Measurements from ENCODE around the gene SPNS3.

The SPNS3 gene

GRCh38 chr17:4433515-4434031 lies at the start of gene SPNS3:
Gene SPNS3, plus strand, starts transcription at chr17:4433940. Its CDS starts 28 bp downstream, at chr17:4433968.
- DNase-seq (ENCODE audit: low read depth in 2 of 2, low spot score in 1 of 2) = no peak

DNA sequence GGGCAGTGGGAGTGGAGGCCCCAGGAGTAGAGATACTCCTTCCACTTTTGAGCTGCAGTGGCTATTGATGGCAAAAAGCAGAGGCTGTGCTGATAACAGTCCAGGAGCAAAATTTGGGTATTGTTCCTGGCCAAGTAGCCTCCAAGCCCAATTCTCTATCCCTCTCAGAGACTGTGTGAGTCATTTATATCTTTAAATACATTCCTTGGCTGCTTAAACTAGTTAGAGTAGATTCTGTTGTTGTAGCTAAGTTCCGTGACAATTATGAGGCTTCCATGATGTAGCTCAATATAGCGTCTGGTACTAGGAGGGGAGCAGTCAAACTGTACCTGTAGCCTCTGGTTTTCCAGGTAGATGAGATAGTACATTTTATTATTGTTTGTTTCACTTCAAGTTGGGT lies 47.3 kb upstream of the SPNS3 start:
- DNase-seq (ENCODE audit: low read depth in 2 of 2, low spot score in 1 of 2) = no peak

- no peak for DNase-seq (ENCODE audit: low read depth in 2 of 2, low spot score in 1 of 2)
Observed at GRCh38 chr17:4387137-4387536, 46.6 kb upstream of the SPNS3 start.

DNA sequence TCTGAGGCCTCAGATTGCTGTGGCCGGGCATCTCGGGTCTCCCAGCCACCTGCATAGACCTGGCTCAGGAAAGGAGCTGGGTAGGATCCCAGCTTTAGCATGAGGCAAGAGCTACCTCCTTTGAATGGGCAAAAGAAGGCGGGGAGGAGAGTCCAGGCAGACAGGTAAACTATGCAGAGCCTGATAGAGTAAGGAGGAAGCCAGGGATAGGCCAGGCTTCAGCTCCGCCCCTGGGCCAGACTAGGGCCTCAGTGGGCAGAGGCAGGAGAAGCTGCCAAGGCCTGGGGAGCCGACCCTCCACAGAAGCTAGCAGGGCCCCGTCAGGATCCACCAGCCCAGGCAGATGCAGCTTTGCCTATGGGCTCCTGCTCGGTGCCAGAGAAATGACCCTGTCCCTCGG lies 44.7 kb upstream of the SPNS3 start:
- DNase-seq (ENCODE audit: low read depth in 2 of 2, low spot score in 1 of 2) = no peak

DNA sequence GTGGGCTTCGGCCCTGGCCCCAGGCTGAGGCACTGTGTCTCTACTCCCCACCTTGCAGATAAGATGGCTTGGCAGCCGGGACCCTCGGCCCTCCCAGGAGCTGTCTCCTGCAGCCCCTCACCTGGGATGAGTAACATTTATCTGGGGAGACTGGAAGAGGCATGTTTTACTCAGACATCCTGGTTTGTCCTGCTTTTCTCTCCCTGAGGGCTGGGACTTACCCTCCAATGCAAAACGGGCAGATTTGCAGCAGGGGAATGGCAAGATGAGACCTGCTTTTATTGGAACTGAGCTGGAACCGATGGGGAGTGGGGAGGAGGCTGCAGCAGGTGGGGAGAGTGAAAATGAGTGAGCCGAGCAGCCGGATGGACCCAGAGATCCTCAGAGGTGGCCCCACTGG lies 39.9 kb upstream of the SPNS3 start:
- no peak for DNase-seq (ENCODE audit: low read depth in 2 of 2, low spot score in 1 of 2)

DNA sequence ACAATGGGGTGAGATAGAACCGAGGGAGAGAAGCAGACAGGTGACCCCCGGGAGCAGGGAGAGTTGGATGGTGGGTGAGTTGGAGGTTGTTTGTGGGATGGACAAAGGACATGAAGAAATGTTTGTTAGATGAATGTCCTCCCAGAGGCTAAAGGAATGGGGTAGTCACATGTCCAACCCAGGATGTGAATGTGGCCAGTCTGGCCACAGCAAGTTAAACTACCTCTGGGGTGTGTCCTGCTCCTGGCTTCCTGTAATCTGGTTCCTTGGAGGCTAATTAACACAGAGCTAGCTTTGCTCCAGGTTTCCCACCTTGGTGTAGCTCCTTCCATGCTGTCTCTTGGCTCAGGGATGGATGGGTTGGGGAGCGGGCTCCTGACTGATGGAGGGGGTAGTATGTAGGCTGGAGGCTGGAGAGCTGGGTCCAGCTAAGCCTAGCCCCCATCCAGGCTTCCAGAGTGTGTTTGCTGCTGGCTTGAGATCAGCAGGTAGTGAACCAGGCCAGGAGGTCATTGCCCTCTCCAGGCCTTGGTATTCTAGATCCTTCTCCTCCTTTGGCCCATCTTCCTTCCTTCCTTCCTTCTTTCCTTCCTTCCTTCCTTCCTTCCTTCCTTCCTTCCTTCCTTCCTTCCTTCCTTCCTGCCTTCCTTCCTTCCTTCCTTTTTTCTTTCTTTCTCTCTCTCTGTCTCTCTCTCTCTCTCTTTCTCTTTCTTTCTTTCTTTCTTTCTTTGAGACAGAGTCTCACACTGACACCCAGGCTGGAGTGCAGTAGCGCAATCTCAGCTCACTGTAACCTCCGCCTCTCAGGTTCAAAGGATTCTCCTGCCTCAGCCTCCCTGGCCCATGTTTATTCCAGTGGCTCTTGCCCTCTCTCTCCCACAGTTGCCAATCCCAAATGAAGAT lies 39.3 kb upstream of the SPNS3 start:
- DNase-seq (ENCODE audit: low read depth in 2 of 2, low spot score in 1 of 2) = no peak

- no peak for DNase-seq (ENCODE audit: low read depth in 2 of 2, low spot score in 1 of 2)
Observed at GRCh38 chr17:4395111-4395478, 38.6 kb upstream of the SPNS3 start.

DNA sequence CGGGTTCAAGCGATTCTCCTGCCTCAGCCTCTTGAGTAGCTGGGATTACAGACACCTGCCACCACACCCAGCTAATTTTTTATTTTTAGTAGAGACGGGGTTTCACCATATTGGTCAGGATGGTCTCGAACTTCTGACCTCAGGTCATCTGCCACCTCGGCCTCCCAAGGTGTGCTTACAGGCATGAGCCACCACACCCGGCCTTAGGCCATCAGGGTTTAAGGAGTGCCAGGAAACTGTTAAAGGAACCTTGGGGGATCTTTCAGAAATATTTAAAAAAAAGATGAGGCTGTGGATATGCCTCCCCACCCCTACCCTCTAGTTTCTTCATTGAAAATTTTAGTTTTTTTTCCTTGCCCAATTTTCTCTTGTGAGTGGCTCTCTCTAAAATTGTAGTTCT lies 35.9 kb upstream of the SPNS3 start:
- no peak for DNase-seq (ENCODE audit: low read depth in 2 of 2, low spot score in 1 of 2)

DNA sequence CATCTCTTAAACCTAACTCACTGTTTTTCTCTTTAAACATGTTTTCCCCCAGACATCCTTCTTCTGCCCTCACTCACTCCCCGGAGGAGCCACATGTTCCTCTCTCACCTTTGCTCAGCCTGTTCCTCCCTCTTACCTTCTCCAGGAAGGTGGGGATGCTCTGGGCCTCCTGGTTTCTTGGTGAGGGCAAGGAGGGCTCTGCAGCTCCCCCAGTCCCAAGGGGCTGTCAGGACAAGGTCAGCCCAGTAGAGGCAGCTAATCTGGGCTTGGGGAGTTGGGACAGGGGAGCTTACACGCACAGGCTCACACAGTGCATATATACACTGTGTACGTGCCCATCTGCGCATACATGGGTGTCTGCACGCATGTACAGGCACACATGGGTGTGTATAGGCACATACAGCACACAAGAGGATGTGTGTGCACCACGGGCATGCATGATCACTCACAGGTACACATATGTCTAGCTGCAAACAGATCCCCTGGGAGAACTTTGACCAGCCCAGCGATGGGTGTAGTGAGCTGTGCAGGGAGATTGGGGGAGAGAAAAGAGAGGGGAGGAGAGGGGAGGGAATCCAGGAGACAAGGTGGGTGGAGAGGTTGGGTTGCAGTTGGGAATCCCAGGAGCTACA lies 28.6 kb upstream of the SPNS3 start:
- no peak for DNase-seq (ENCODE audit: low read depth in 2 of 2, low spot score in 1 of 2)

DNA sequence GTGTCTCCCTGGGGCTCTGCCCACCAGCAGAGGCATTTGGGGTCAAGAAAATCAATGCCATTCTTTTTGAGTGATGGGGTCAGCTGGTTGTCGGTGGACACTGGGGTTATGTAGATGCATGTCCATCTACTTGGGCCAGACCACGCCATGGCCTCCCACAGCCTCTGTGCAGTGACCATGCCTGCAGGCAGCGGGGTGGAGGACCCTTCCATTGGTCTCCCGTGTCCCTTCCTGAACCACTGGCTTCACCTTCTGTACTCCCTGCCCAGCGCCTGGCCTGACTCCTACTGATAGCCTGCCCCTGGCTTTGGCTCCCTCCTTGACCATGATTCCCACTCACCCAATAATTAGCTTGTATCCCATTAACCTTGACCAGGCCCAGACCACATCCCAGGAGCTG lies 28.0 kb upstream of the SPNS3 start:
- DNase-seq (ENCODE audit: low read depth in 2 of 2, low spot score in 1 of 2) = no peak

DNA sequence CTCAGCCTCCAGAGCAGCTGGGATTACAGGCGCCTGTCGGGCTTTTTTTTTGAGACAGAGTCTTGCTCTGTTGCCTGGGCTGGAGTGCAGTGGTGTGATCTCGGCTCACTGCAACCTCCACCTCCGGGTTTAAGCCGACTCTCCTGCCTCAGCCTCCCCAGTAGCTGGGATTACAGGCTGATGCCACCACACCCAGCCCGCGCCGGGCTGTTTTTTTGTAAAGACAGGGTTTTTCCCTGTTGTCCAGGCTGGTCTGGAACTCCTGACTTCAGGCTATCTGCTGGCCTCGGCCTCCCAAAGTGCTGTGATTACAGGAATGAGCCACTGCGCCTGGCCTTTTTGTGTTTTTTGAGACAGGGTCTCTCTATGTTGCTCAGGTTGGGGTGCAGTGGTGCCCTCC lies 27.4 kb upstream of the SPNS3 start:
- DNase-seq (ENCODE audit: low read depth in 2 of 2, low spot score in 1 of 2) = no peak

- DNase-seq (ENCODE audit: low read depth in 2 of 2, low spot score in 1 of 2) = no peak
Observed at GRCh38 chr17:4407216-4407615, 26.5 kb upstream of the SPNS3 start.

DNA sequence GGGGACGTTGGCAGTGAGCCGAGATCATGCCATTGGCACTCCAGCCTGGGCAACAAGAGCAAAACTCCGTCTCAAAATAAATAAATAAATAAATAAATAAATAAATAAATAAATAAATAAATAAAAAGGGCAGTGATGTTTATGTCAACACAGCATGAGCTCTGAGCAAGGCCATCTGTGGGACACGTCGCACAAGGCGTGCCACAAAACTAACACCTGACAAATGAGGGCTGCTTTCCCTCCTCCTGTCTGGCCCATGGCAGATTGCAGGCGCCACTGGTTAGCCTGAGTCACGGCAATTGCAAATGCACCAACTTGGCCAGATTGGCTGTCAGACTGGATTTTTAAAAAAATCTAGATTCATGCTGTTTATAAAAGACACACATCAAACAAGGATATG lies 25.9 kb upstream of the SPNS3 start:
- no peak for DNase-seq (ENCODE audit: low read depth in 2 of 2, low spot score in 1 of 2)

DNA sequence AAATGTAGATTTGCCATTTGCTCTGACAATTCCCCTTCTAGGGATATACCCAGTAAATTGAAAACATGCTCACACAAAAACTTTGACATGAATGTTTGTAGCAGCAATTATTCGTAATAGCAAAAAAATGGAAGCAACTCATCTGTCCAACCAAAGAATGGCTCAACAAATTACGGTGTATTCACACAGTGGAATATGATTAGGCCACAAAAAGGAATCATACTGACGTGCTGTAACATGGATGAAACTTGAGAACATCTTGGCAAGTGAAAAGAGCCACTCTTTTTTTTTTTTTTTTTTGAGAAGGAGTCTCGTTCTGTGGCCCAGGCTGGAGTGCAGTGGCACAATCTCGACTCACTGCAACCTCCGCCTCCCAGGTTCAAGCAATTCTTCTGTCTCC lies 24.1 kb upstream of the SPNS3 start:
- no peak for DNase-seq (ENCODE audit: low read depth in 2 of 2, low spot score in 1 of 2)

DNA sequence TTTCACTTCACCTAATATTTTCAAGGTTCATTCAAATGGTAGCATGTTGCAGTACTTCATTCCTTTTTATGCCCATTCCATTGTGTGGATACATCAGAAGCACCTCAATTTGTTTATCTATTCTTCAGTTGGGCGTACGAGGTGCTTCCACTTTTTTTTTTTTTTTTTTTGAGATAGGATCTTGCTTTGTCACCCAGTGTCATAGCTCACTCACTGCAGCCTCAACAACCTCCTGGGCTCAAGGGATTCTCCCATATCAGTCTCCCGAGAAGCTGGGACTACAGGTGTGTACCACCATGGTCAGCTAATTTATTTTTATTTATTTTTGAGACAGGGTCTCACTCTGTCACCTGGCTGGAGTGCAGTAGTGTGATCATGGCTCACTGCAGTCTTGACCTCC lies 22.5 kb upstream of the SPNS3 start:
- DNase-seq (ENCODE audit: low read depth in 2 of 2, low spot score in 1 of 2) = no peak

GRCh38 chr17:4412933-4413831 lies 20.6 kb upstream of the SPNS3 start:
- peak; percentile 84 to 93 for DNase-seq (ENCODE audit: low read depth in 2 of 2, low spot score in 1 of 2)

- no peak for DNase-seq (ENCODE audit: low read depth in 2 of 2, low spot score in 1 of 2)
Observed at GRCh38 chr17:4417129-4417667, 16.5 kb upstream of the SPNS3 start.

- peak in 1 of 2 donors; percentile 36 for DNase-seq (ENCODE audit: low read depth in 2 of 2, low spot score in 1 of 2)
Observed at GRCh38 chr17:4420692-4421131, 13.0 kb upstream of the SPNS3 start.

DNA sequence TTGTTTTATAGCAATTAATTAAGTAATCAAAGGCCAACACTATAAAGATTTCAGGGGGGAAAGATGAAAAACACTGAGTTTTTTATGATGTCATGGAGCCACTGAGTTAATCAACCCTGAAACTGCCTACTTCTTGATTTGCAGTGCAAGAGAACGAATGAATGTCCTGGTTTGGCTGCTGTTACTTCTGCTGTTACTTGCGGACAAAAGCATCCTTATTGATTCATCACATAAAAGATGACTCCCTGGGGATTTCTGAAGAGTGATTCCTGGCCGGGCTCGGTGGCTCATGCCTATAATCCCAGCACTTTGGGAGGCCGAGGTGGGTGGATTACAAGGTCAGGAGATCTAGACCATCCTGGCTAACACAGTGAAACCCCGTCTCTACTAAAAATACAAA lies 10.9 kb upstream of the SPNS3 start:
- DNase-seq (ENCODE audit: low read depth in 2 of 2, low spot score in 1 of 2) = no peak

GRCh38 chr17:4425398-4425797 lies 8.3 kb upstream of the SPNS3 start:
- DNase-seq (ENCODE audit: low read depth in 2 of 2, low spot score in 1 of 2) = no peak
